AG10803 (cell line): ENCODE measurements around the gene SRCIN1.
"Not testable (repeated sequence)": the region's sequence is repeated elsewhere in the genome, so short reads cannot be mapped to it uniquely, and the experiment has no call there.

ENCODE experiments used
- DNase-seq: peaks from one replicate; pipeline ENCODE4 v3.0.0; 2010; ENCODE audit warnings: low read depth
- H3K4me3 ChIP-seq: 2 replicates; pipeline ENCODE4 v1.5.1; 2011; ENCODE audit warnings: mild to moderate bottlenecking, low read length, control low read depth
- CTCF ChIP-seq: conservative IDR thresholded peaks from 2 replicates; pipeline ENCODE4 v1.5.1; 2011; ENCODE audit warnings: mild to moderate bottlenecking, low read length, control low read depth, inconsistent platforms

SRCIN1 gene

DNA sequence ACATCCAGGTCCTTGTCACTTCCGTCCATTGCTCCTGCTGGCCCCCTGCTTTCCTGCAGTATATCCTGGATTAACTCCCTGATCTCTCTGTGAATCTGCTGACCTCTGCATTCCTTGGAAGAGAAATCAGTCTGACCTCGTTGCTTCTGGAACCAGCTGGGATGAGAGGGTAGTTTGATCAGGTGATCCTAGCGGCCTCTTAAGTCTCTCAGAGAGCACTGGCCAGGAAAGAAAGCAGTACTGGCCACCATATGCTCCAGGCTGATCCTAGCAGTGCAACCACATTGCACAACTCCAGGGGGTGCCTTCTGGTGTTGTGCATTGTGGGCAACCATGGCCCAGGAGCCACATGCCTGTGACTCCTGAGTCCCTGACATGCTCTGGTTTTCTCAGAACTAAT lies 98.3 kb downstream of the SRCIN1 start:
- DNase-seq = no peak
- TF ChIP-seq CTCF = peak; percentile 15; the same call in 1 of the 2 replicates
- H3K4me3 ChIP-seq = no peak overlapping the region

- DNase-seq = no peak
- TF ChIP-seq CTCF = no peak
- no peak overlapping the region for H3K4me3 ChIP-seq
Measured at GRCh38 chr17:38504216-38504615, 101.5 kb downstream of the SRCIN1 start.

DNA sequence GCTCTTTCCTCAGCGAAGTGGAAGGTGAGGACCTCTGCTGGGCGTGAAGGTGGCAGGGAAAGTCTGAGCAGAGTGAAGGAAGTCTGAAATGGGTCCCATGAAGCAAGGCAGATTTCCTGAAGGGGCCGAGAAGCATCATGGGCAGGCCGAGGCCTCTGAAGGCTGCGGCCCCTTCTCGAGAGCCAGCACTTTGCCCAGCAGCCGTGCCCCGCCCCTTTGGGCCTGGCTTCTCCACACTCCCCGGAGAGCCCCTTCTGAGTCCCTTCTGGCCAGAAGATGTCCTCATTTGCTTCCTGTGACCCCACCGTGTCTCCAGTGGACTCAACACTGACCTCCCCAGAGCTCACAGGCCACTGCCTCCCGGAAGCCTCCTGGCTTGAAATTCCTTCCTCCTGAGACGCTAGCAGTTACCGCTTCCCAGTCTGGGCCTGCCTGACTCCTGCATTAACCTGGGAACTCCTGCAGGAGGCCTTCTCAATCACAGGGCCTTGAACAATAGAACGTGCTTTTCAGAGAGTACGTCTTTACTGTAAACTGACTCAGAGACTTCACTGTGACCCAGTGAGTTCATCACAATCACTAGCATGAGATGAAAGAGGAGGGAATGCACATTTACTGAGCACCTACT lies 102.4 kb downstream of the SRCIN1 start:
- H3K4me3 ChIP-seq, DNase-seq: not testable (repeated sequence)

DNA sequence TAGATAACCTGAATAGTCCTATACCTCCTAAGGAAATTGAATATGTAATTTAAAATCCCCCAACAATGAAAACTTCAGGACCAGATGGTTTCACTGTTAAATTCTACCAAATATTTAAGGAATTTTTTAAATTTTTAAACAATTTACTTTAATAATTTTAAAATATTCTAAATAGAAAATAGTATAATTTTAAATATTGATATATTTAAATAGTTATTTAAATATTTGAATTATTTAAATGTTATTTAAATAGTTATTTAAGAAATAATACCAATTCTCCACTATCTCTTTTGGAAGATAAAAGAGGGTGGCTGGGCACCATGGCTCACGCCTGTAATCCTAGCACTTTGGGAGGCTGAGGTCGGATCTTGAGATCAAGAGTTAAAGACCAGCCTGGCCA lies 104.0 kb downstream of the SRCIN1 start:
- DNase-seq, H3K4me3 ChIP-seq: not testable (repeated sequence)

- not testable (repeated sequence) for DNase-seq, H3K4me3 ChIP-seq
Measured at GRCh38 chr17:38499230-38499629, 106.5 kb downstream of the SRCIN1 start.

GRCh38 chr17:38498353-38498752 lies 107.4 kb downstream of the SRCIN1 start:
- no peak for TF ChIP-seq CTCF
- no peak overlapping the region for H3K4me3 ChIP-seq
- no peak for DNase-seq

GRCh38 chr17:38497656-38498055 lies 108.1 kb downstream of the SRCIN1 start:
- not testable (repeated sequence) for H3K4me3 ChIP-seq, DNase-seq

GRCh38 chr17:38494152-38494551 lies 111.6 kb downstream of the SRCIN1 start:
- H3K4me3 ChIP-seq, DNase-seq: not testable (repeated sequence)

- peak; percentile 75 for TF ChIP-seq CTCF
- H3K4me3 ChIP-seq = not testable (repeated sequence)
- DNase-seq = peak; percentile 85
Measured at GRCh38 chr17:38492067-38493040, 113.4 kb downstream of the SRCIN1 start.

- H3K4me3 ChIP-seq, DNase-seq: not testable (repeated sequence)
Measured at GRCh38 chr17:38491346-38492066, 114.2 kb downstream of the SRCIN1 start.

DNA sequence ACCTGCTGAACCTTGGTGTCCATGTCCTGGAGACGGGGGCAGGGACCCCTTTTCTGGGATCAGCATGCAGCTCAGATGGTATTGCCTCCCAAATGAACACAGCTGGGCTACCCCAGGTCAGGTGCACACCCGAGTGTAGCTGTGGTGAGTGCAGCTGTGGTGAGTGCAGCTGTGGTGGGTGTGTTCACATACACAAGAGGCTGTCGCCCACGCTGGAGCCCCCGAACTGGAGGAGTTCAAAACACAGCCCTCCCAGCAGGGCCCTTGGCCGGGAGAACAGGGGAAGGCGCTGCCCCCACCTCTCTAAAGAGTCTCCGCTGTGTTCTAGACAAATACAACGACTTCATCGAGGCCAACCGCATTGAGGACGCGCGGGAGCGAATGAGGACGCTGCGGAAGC lies 116.0 kb downstream of the SRCIN1 start:
- not testable (repeated sequence) for DNase-seq, H3K4me3 ChIP-seq

DNA sequence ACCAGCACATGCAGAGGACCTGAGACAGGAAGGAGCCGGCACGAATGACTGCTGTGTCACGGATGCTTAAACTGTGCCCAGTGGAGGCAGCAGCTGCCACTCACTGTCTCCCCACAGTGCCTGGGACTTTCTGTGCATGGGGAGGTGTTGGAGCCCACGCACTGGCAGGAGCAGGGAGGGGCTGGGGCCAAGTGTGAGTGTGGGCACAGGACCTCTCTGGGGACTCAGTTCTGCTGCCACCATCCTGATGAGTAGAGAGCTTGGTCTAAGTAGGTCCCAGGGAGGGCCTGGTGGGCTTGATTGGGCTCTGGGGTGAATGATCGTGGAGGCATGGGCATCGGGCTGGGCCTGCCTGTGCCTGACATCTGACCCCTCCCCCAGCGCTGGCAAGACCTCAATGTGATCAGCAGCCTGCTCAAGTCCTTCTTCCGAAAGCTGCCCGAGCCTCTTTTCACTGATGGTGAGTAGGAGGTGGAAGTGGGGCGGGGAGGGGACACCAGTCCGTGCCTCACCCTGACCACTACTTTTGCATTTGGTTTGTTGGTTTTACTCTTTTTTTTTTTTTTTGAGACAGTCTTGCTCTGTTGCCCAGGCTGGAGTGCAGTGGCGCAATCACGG lies 120.0 kb downstream of the SRCIN1 start:
- H3K4me3 ChIP-seq, DNase-seq: not testable (repeated sequence)
